ENCODE data around the gene ZHX3. TPM values are rescaled to one million over a fixed set of nuclear protein-coding genes. Genes with fewer than 3 reads are reported as not detected.

The ZHX3 gene
- total RNA-seq, 1 donor: 36.6 TPM

DNA sequence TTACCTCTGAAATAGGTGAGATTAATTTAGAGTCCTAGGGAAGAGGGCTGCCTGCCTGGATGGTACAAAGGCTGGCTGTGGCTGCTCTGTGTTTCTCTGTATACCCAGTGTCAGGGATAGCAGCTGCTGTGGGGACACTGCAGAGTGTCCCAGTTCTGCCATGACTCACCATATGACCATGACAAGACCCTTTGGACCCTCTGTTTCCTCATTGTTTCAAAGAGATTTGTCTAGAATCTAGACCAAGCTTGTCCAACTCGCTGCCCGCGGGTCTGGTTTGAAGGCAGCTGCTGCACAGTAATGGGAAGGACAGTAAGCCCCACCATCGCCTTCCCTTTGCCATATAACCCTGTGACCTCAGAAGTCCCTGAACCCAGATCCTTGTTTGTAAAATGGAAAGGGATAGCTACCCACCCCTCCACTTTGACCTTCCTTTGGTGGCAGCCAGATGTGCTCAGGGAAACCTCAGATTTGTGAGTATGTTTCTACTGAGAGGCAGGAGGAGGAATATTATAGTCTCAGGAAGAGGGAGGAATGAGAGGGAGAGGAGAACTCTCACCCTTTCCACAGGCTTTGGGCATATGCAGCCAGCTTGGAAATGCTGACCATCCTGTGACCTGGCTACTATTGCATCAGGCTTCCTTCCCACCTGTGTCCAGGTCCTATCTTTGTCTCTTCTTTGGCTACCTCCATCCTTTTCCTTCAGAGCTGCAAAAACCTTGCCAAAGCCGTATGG, 166.2 kb downstream of the ZHX3 start:
- no peaks in the 10 kb centered on the region for H3K27me3 ChIP-seq (ENCODE audit: insufficient read depth, low read length)
- no peak overlapping the region for H2AFZ ChIP-seq (ENCODE audit: low read length)
- H3K36me3 ChIP-seq (ENCODE audit: insufficient read depth, low read length): no peaks in the 10 kb centered on the region
- H3K79me2 ChIP-seq (ENCODE audit: insufficient read depth, low read length): peaks cover 98% of the 10 kb centered on the region
- H3K9me3 ChIP-seq (ENCODE audit: low read depth, low read length): no peaks in the 10 kb centered on the region
- H4K20me1 ChIP-seq (ENCODE audit: insufficient read depth, low read length): peaks cover 92% of the 10 kb centered on the region
- H3K4me3 ChIP-seq (ENCODE audit: insufficient read depth, low read length): no peak overlapping the region
- TF ChIP-seq, protein P1, sequence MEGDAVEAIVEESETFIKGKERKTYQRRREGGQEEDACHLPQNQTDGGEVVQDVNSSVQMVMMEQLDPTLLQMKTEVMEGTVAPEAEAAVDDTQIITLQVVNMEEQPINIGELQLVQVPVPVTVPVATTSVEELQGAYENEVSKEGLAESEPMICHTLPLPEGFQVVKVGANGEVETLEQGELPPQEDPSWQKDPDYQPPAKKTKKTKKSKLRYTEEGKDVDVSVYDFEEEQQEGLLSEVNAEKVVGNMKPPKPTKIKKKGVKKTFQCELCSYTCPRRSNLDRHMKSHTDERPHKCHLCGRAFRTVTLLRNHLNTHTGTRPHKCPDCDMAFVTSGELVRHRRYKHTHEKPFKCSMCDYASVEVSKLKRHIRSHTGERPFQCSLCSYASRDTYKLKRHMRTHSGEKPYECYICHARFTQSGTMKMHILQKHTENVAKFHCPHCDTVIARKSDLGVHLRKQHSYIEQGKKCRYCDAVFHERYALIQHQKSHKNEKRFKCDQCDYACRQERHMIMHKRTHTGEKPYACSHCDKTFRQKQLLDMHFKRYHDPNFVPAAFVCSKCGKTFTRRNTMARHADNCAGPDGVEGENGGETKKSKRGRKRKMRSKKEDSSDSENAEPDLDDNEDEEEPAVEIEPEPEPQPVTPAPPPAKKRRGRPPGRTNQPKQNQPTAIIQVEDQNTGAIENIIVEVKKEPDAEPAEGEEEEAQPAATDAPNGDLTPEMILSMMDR (IDR thresholded peaks at IDR 0.05; ENCODE audit: extremely low read depth, low read depth, low read length): no peak
- no peak overlapping the region for H3K4me2 ChIP-seq (ENCODE audit: insufficient read depth, low read length)
- H3K27ac ChIP-seq (ENCODE audit: low read depth, low read length): no peak overlapping the region
- H3K4me1 ChIP-seq (ENCODE audit: insufficient read depth, low read length): no peaks in the 10 kb centered on the region
- DNase-seq (ENCODE audit: insufficient read length, low spot score, missing footprints): no peak

DNA sequence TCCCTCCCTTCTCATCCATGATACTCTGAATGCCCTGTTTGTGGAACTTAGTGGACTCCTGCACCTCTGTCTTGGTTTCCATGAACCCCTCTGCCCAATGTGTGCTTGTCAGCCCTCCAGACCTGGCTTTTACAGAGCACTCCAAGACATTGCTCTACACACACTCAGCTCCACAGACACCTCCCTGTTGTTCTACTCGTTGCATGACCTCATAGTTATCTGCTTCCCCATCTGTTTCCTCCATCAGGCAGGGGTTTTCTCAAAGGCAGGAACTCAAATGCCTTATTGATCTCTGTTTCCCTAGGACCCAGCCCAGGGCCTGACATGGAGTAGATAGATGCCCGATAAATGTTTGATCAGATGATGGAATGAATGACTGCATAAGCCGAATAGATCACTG, 166.9 kb downstream of the ZHX3 start:
- TF ChIP-seq, protein P1 (IDR thresholded peaks at IDR 0.05; ENCODE audit: extremely low read depth, low read depth, low read length): no peak
- no peak overlapping the region for H3K4me2 ChIP-seq (ENCODE audit: insufficient read depth, low read length)
- peaks cover 4% of the 10 kb centered on the region for H3K4me1 ChIP-seq (ENCODE audit: insufficient read depth, low read length)
- no peaks in the 10 kb centered on the region for H3K9me3 ChIP-seq (ENCODE audit: low read depth, low read length)
- no peaks in the 10 kb centered on the region for H3K27me3 ChIP-seq (ENCODE audit: insufficient read depth, low read length)
- H3K4me3 ChIP-seq (ENCODE audit: insufficient read depth, low read length): no peak overlapping the region
- H2AFZ ChIP-seq (ENCODE audit: low read length): no peak overlapping the region
- DNase-seq (ENCODE audit: insufficient read length, low spot score, missing footprints): peak; percentile 38
- peaks cover 98% of the 10 kb centered on the region for H3K79me2 ChIP-seq (ENCODE audit: insufficient read depth, low read length)
- H4K20me1 ChIP-seq (ENCODE audit: insufficient read depth, low read length): peaks cover 92% of the 10 kb centered on the region
- H3K27ac ChIP-seq (ENCODE audit: low read depth, low read length): no peak overlapping the region
- H3K36me3 ChIP-seq (ENCODE audit: insufficient read depth, low read length): no peaks in the 10 kb centered on the region

DNA sequence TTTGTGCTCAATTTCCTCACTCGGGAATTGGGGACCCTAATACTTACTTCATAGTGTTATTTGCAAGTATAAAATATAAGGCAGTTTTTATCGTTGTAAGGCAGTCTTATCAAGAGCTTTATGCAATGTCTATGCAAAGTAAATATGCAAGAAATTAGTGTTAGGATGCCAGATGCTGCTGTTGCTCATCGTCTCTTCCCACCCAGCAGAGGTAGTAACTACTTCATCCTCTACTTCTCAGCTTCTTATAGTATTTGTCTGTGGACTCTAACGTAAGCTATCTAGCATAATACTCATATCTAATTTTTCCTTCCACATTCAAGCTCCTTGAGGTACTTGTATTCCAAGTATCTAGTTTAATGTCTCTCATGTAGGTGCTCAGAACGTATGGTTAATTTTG, 168.6 kb downstream of the ZHX3 start:
- H3K9me3 ChIP-seq (ENCODE audit: low read depth, low read length): no peaks in the 10 kb centered on the region
- peak; percentile 64 for DNase-seq (ENCODE audit: insufficient read length, low spot score, missing footprints)
- H2AFZ ChIP-seq (ENCODE audit: low read length): no peak overlapping the region
- no peak overlapping the region for H3K27ac ChIP-seq (ENCODE audit: low read depth, low read length)
- no peaks in the 10 kb centered on the region for H3K27me3 ChIP-seq (ENCODE audit: insufficient read depth, low read length)
- TF ChIP-seq, protein P1 (IDR thresholded peaks at IDR 0.05; ENCODE audit: extremely low read depth, low read depth, low read length): no peak
- H3K4me2 ChIP-seq (ENCODE audit: insufficient read depth, low read length): no peak overlapping the region
- no peak overlapping the region for H3K4me3 ChIP-seq (ENCODE audit: insufficient read depth, low read length)
- H3K79me2 ChIP-seq (ENCODE audit: insufficient read depth, low read length): peaks cover 98% of the 10 kb centered on the region
- no peaks in the 10 kb centered on the region for H3K36me3 ChIP-seq (ENCODE audit: insufficient read depth, low read length)
- H3K4me1 ChIP-seq (ENCODE audit: insufficient read depth, low read length): peaks cover 4% of the 10 kb centered on the region
- peaks cover 93% of the 10 kb centered on the region for H4K20me1 ChIP-seq (ENCODE audit: insufficient read depth, low read length)

DNA sequence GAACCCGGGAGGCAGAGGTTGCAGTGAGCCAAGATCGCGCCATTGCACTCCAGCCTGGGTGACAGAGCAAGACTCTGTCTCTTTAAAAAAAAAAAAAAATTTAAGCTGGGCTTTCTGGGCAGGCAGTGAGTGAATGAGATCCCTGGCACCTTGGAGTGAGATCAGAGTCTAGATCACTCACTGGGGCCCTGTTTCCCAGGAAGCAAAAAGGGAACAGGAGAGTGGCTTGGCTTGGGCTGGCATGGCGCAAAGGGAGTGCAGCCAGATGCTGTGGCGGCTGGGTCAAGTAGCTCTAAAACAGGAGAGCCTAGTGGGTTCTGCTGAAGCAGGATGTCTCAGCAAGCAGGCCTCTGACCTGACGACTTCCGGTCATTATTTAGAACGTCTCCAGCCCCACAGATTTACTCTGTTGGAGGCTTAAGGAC, 169.8 kb downstream of the ZHX3 start:
- H3K79me2 ChIP-seq (ENCODE audit: insufficient read depth, low read length): peaks cover 98% of the 10 kb centered on the region
- H3K4me2 ChIP-seq (ENCODE audit: insufficient read depth, low read length): no peak overlapping the region
- peaks cover 4% of the 10 kb centered on the region for H3K4me1 ChIP-seq (ENCODE audit: insufficient read depth, low read length)
- peaks cover 95% of the 10 kb centered on the region for H4K20me1 ChIP-seq (ENCODE audit: insufficient read depth, low read length)
- H3K27me3 ChIP-seq (ENCODE audit: insufficient read depth, low read length): no peaks in the 10 kb centered on the region
- H2AFZ ChIP-seq (ENCODE audit: low read length): no peak overlapping the region
- DNase-seq (ENCODE audit: insufficient read length, low spot score, missing footprints): peak; percentile 32
- TF ChIP-seq, protein P1 (IDR thresholded peaks at IDR 0.05; ENCODE audit: extremely low read depth, low read depth, low read length): no peak
- no peak overlapping the region for H3K4me3 ChIP-seq (ENCODE audit: insufficient read depth, low read length)
- H3K9me3 ChIP-seq (ENCODE audit: low read depth, low read length): no peaks in the 10 kb centered on the region
- no peak overlapping the region for H3K27ac ChIP-seq (ENCODE audit: low read depth, low read length)
- H3K36me3 ChIP-seq (ENCODE audit: insufficient read depth, low read length): no peaks in the 10 kb centered on the region
